Stimulated activated CD4-positive, alpha-beta T cell treated with anti-CD3 and anti-CD28 coated beads, Interleukin-12 subunit alpha, Interleukin-12 subunit beta, amount 100 ng/mL, for 4 hours (primary cell): ENCODE results near the gene KCNA4.
"Not testable (repeated sequence)": the region's sequence is repeated elsewhere in the genome, so short reads cannot be mapped to it uniquely, and the experiment has no call there.

Source experiments
- DNase-seq: peaks from one replicate; pipeline ENCODE4 v3.0.0-alpha.2; 2020

The KCNA4 gene

GRCh38 chr11:29996016-29996415 lies 20.8 kb downstream of the KCNA4 start:
- DNase-seq: no peak

GRCh38 chr11:29989174-29989970 lies 27.5 kb downstream of the KCNA4 start:
- no peak for DNase-seq

- no peak for DNase-seq
These were observed 31.6 kb downstream of the KCNA4 start for GRCh38 chr11:29985248-29985647.

GRCh38 chr11:29984544-29984943 lies 32.3 kb downstream of the KCNA4 start:
- no peak for DNase-seq

- DNase-seq: no peak
These were observed 38.3 kb downstream of the KCNA4 start for GRCh38 chr11:29978549-29978948.

GRCh38 chr11:29975580-29975979 lies 41.2 kb downstream of the KCNA4 start:
- DNase-seq: not testable (repeated sequence)

GRCh38 chr11:29963796-29964195 lies 53.0 kb downstream of the KCNA4 start:
- DNase-seq: no peak

GRCh38 chr11:29963036-29963435 lies 53.8 kb downstream of the KCNA4 start:
- no peak for DNase-seq

GRCh38 chr11:29962243-29962642 lies 54.6 kb downstream of the KCNA4 start:
- no peak for DNase-seq
